Fibroblast of lung (primary cell): ENCODE data around the gene TNFAIP8L3. TPM values are rescaled to one million over a fixed set of nuclear protein-coding genes. Genes with fewer than 3 reads are reported as not detected.

Source experiments
- DNase-seq, 2 donors: peaks; one replicate each; pipeline versions ENCODE4 v3.0.0 to v3.0.0-alpha.2; 2010; ENCODE audit warnings: low read depth in 2 of 2
- H2AFZ ChIP-seq: 2 replicates; pipeline ENCODE4 v1.5.1; 2012; ENCODE audit warnings: low read length, control low read depth, inconsistent platforms
- H3K27ac ChIP-seq: 2 replicates; pipeline ENCODE4 v1.5.1; 2011; ENCODE audit warnings: low read length, control low read depth; ENCODE audit not compliant: insufficient read depth
- H3K27me3 ChIP-seq: 2 replicates; pipeline ENCODE4 v1.5.1; 2011; ENCODE audit warnings: mild to moderate bottlenecking, low read length; ENCODE audit not compliant: control insufficient read depth, insufficient read depth
- H3K36me3 ChIP-seq: 2 replicates; pipeline ENCODE4 v1.5.1; 2011; ENCODE audit warnings: low read length; ENCODE audit not compliant: control insufficient read depth, insufficient read depth
- H3K4me1 ChIP-seq: 2 replicates; pipeline ENCODE4 v1.5.1; 2011; ENCODE audit warnings: low read length; ENCODE audit not compliant: control insufficient read depth, insufficient read depth; ENCODE audit errors: extremely low read depth
- H3K4me2 ChIP-seq: 2 replicates; pipeline ENCODE4 v1.5.1; 2011; ENCODE audit warnings: low read length, control low read depth; ENCODE audit not compliant: insufficient read depth; ENCODE audit errors: extremely low read depth
- H3K4me3 ChIP-seq, 4 experiments: fragments of 200-600 bp in 1 of 4; sonication (generic) in 1 of 4; replicated peaks in 1 of 4; 2 replicates each; pipeline ENCODE4 v1.5.1; 2011 to 2016; ENCODE audit warnings: low read length in 4 of 4, low read depth in 3 of 4, mild to moderate bottlenecking in 3 of 4, control low read depth in 2 of 4, inconsistent platforms in 1 of 4, mixed read lengths in 1 of 4; ENCODE audit not compliant: insufficient read depth in 1 of 4; ENCODE audit errors: control extremely low read depth in 1 of 4
- H3K79me2 ChIP-seq: 2 replicates; pipeline ENCODE4 v1.5.1; 2012; ENCODE audit warnings: mild to moderate bottlenecking, low read length, inconsistent platforms; ENCODE audit not compliant: control insufficient read depth, insufficient read depth
- H3K9ac ChIP-seq: 2 replicates; pipeline ENCODE4 v1.5.1; 2011; ENCODE audit warnings: mild to moderate bottlenecking, low read length, control low read depth; ENCODE audit not compliant: insufficient read depth
- H3K9me3 ChIP-seq: 2 replicates; pipeline ENCODE4 v1.5.1; 2012; ENCODE audit warnings: low read depth, low read length; ENCODE audit not compliant: control insufficient read depth, insufficient read depth
- H4K20me1 ChIP-seq: 2 replicates; pipeline ENCODE4 v1.5.1; 2011; ENCODE audit warnings: low read length; ENCODE audit not compliant: control insufficient read depth, insufficient read depth; ENCODE audit errors: extremely low read depth
- EZH2 ChIP-seq: IDR thresholded peaks from 2 replicates; pipeline ENCODE4 v1.5.1; 2012; ENCODE audit warnings: low read length, control low read depth, mild to moderate bottlenecking; ENCODE audit errors: missing control alignments
- polyA plus RNA-seq, 2 donors: library from polyadenylated mRNA; depleted of rRNA in 1 of 2; stranded (reverse) in 1 of 2; unstranded in 1 of 2; fragments of >200 nt; gene quantifications; 2 replicates each; pipeline ENCODE4 v1.2.1, GENCODE V29; 2011 to 2012; ENCODE audit warnings: missing spikeins in 1 of 2
- total RNA-seq: library from RNA; depleted of rRNA; stranded (reverse); fragments of >200 nt; gene quantifications from 2 replicates; pipeline ENCODE4 v1.2.1, GENCODE V29; 2014
- TF ChIP-seq, protein P1 (sequence below), 2 donors: IDR thresholded peaks in 1 of 2; conservative IDR thresholded peaks in 1 of 2; 1 replicate in 1 of 2; 2 replicates in 1 of 2; pipeline ENCODE4 v1.5.1; 2011 to 2012; ENCODE audit warnings: low read length in 2 of 2, control low read depth in 1 of 2, inconsistent platforms in 1 of 2, low read depth in 1 of 2, mild to moderate bottlenecking in 1 of 2

The TNFAIP8L3 gene
- total and polyA plus RNA-seq, 2 donors (not counting 1 experiment from before 2014, with no cell fraction given) = 0.57 to 10.7 TPM

DNA sequence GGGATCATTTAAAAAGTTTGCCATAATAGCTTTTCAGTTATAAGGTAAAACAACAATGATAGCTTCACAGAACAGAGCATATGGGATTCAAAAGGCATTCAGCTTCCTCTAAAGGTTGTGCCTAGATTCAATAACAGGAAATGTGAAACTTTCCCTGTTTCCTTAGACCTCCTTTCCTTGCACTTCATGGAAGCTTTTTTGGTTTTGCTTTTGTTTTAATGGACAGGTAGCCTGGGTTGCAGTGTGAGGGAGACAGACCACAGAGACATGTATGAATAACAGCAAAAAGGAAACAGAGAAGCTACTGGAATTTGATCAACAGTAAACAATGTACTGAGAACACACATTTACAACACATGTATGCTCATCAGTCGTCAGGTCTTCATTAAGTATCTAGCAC, 2.3 kb upstream of the TNFAIP8L3 start:
- H3K27ac ChIP-seq = no peak overlapping the region
- no peaks in the 10 kb centered on the region for H3K79me2 ChIP-seq
- H3K9ac ChIP-seq = no peak overlapping the region
- H3K4me1 ChIP-seq = peaks cover 2% of the 10 kb centered on the region
- peaks cover 29% of the 10 kb centered on the region for H3K27me3 ChIP-seq
- H3K4me3 ChIP-seq = no peak overlapping the region
- H3K4me2 ChIP-seq = no peak overlapping the region
- no peaks in the 10 kb centered on the region for H3K9me3 ChIP-seq
- H4K20me1 ChIP-seq = no peaks in the 10 kb centered on the region
- H2AFZ ChIP-seq = no peak overlapping the region
- no peak for DNase-seq
- no peaks in the 10 kb centered on the region for H3K36me3 ChIP-seq
- TF ChIP-seq, protein P1, sequence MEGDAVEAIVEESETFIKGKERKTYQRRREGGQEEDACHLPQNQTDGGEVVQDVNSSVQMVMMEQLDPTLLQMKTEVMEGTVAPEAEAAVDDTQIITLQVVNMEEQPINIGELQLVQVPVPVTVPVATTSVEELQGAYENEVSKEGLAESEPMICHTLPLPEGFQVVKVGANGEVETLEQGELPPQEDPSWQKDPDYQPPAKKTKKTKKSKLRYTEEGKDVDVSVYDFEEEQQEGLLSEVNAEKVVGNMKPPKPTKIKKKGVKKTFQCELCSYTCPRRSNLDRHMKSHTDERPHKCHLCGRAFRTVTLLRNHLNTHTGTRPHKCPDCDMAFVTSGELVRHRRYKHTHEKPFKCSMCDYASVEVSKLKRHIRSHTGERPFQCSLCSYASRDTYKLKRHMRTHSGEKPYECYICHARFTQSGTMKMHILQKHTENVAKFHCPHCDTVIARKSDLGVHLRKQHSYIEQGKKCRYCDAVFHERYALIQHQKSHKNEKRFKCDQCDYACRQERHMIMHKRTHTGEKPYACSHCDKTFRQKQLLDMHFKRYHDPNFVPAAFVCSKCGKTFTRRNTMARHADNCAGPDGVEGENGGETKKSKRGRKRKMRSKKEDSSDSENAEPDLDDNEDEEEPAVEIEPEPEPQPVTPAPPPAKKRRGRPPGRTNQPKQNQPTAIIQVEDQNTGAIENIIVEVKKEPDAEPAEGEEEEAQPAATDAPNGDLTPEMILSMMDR (conservative IDR thresholded peaks at IDR 0.05 in 1 of 2, IDR thresholded peaks at IDR 0.05 in 1 of 2; ENCODE audit: low read depth in 1 of 2, low read length in 2 of 2) = no peak
- no peak for TF ChIP-seq EZH2

DNA sequence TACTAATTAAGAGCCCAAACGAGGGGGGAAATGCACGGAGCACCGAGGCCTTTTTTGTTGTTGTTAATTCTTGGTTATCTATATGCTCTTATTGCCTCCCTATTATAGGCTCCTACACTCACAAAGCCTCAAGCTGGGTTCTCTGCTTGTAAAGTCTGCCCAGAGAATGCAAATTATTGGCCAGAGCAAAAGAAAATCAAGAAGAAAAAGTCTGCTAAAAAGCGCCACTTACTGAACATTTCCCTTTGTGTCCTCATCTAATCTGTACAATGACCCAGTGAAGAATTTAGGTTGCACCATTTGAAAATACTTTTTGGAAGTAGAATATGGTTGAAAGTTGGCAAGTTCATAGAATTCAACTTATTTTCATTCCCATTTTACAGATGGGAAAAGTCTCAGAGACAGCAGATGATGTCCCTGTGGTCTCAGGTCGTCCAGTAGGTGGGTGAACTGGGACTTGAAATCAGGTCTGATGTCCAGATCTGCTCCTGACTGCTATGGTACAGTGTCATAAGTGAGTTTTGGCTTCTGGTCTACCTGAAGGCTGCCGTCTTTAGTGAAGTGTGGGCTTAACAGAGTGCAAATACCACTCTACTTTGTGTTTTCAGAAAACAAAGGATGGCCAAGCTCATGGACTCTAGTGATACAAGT, 1.1 kb upstream of the TNFAIP8L3 start:
- Histone ChIP-seq H4K20me1 (no peaks in the 10 kb centered on the region), H3K79me2 (no peaks in the 10 kb centered on the region), H3K36me3 (no peaks in the 10 kb centered on the region), H3K27me3 (peaks cover 31% of the 10 kb centered on the region), H2AFZ (no peak overlapping the region), H3K27ac (no peak overlapping the region), H3K9me3 (no peaks in the 10 kb centered on the region), H3K4me1 (peaks cover 2% of the 10 kb centered on the region), H3K9ac (no peak overlapping the region), H3K4me3 (peak overlapping the region in 2 of 4 experiments; percentile 65 to 66), H3K4me2 (no peak overlapping the region)
- TF ChIP-seq EZH2 = no peak
- TF ChIP-seq, protein P1 (conservative IDR thresholded peaks at IDR 0.05 in 1 of 2, IDR thresholded peaks at IDR 0.05 in 1 of 2; ENCODE audit: low read depth in 1 of 2, low read length in 2 of 2) = no peak
- no peak for DNase-seq

DNA sequence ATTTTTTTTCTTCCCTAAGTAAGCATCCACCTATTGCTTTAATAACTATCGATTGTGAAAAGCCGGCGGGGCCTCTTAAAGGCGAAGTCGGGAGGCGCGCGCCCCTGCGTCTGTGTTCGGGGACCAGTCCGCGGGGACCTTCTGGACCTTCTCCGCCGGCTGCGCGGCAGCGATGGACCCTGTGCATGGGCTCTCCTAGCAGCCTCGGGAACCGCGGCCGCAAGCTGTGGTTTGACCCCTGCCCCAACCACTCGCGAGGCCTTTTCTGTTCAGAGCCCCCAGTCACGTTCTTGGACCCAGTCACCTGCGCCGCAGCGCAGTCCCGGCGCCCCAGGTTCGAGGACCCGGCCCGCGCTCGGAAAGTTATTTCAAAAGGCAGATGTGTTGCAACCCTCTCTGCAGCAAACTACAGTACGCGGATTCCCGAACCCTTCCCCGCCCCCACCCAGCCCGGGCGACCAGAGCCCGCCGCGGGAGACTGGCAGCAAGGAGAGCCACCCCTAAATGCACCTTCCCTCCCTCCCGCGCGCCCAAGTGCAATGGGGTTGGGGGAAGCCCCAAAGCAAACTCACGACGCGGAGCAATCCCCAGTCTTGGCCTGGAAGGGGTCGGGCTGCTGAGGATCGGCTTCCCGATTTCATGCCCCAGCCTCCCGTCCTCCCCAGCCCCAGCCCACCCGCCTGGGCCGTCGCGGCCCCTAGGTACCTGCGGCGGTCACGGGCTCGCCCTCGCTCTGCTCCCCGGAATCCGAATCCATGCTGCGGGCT, 684 bp downstream of the TNFAIP8L3 start:
- Histone ChIP-seq H3K27me3 (peaks cover 23% of the 10 kb centered on the region), H4K20me1 (peaks cover under 1% of the 10 kb centered on the region), H3K36me3 (no peaks in the 10 kb centered on the region), H3K79me2 (no peaks in the 10 kb centered on the region), H3K9me3 (no peaks in the 10 kb centered on the region), H3K9ac (peak overlapping the region; percentile 16), H3K4me1 (peaks cover 2% of the 10 kb centered on the region), H3K4me3 (peak overlapping the region; percentile 28 to 65 (median 55)), H3K4me2 (peak overlapping the region; percentile 58), H2AFZ (no peak overlapping the region), H3K27ac (no peak overlapping the region)
- peak; percentile 85 for TF ChIP-seq EZH2
- TF ChIP-seq, protein P1 (conservative IDR thresholded peaks at IDR 0.05 in 1 of 2, IDR thresholded peaks at IDR 0.05 in 1 of 2; ENCODE audit: low read depth in 1 of 2, low read length in 2 of 2) = no peak
- peak in 1 of 2 donors; percentile 45 for DNase-seq
